Measurements from ENCODE around the gene ZCWPW1.
"Not testable (repeated sequence)": the region's sequence is repeated elsewhere in the genome, so short reads cannot be mapped to it uniquely, and the experiment has no call there.

Gene ZCWPW1

DNA sequence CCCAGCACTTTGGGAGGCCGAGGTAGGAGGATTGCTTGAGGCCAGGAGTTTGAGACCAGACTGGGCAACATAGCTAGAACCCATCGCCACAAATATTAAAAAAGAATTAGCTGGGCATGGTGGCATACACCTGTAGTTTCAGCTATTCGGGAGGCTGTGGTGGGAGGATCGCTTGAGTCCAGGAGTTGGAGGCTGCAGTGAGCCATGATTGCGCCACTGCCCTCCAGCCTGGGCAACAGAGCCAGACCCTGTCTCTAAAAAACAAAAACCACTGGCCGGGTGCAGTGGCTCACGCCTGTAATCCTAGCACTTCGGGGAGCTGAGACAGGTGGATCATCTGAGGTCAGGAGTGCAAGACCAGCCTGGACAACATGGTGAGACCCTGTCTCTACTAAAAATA is 25.4 kb upstream of the ZCWPW1 start:
- DNase-seq: not testable (repeated sequence)

- no peak for DNase-seq
Observed at GRCh38 chr7:100452513-100452912, 24.0 kb upstream of the ZCWPW1 start.

DNA sequence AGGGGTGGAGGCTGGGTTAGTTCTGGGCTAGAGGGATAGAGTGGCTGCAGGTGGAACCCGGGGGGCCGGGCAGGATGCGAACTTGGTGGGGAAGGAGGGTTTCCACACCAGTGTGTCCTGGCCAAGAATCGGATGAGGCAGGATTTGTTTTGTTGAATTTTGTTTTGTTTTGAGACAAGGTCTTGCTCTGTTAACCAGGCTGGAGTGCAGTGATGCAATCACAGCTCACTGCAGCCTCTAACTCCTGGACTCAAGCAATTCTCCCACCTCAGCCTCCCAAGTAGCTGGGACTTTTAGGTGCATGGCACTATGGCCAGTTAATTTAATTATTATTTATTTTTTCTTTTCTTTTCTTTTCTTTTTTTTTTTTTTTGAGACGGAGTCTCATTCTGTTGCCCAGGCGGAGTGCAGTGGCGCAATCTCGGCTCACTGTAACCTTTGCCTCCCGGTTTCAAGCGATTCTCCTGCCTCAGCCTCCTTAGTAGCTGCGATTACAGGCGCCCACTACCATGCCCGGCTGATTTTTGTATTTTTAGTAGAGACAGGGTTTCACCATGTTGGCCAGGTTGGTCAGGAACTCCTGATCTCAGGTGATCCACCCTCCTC is 20.8 kb upstream of the ZCWPW1 start:
- DNase-seq: no peak

DNA sequence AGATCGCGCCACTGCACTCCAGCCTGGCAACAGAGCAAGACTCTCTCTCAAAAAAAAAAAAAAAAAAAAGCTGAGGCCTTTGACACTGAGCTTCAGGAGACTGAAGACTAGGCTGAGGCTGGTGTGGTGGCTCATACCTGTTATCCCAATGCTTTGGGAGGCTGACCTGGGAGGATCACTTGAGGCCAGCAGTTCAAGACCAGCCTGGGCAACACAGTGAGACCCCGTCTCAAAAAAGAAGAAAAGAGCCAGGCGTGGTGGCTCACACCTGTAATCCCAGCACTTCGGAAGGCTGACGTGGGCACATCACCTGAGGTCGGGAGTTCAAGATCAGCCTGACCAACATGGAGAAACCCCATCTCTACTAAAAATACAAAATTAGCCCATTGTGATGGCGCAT is 18.9 kb upstream of the ZCWPW1 start:
- not testable (repeated sequence) for DNase-seq

DNA sequence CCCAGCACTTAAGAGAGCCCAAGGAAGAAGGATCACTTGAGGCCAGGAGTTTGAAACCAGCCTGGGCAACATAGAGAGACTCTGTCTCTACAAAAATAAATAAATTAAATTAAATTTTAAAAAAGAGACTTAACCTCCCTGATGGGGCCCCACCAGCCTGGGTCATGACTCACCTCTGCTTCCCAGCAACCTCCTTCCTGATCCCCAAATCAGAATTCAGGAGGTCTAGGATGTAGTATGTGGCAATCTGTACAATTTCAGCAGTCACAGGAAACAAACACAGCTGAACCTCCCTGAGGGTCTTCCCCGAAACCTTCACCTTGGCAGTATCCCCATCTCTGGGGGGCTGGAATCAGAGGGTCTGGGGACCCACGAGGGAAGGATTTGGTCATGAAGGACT is 17.5 kb upstream of the ZCWPW1 start:
- DNase-seq: no peak

- DNase-seq: no peak
Observed at GRCh38 chr7:100444311-100445278, 16.1 kb upstream of the ZCWPW1 start.

- DNase-seq: no peak
Observed at GRCh38 chr7:100443096-100443840, 14.8 kb upstream of the ZCWPW1 start.

GRCh38 chr7:100441641-100442535 is 13.4 kb upstream of the ZCWPW1 start:
- no peak for DNase-seq

DNA sequence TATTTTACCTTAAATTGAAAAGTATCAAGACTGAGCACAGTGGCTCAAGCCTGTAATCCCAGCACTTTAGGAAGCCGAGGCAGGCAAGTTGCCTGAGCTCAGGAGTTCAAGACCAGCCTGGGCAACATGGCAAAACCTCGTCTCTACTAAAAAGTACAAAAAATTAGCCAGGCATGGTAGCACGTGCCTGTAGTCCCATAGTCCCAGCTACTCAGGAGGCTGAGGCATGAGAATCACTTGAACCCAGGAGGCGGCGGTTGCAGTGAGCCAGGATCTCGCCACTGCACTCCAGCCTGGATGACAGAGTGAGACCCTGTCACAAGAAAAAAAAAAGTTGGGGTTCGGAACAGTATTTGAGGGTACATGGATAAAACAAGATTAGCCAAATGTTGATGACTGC is 10.7 kb upstream of the ZCWPW1 start:
- DNase-seq: not testable (repeated sequence)

- DNase-seq: not testable (repeated sequence)
Observed at GRCh38 chr7:100438731-100439130, 10.2 kb upstream of the ZCWPW1 start.

DNA sequence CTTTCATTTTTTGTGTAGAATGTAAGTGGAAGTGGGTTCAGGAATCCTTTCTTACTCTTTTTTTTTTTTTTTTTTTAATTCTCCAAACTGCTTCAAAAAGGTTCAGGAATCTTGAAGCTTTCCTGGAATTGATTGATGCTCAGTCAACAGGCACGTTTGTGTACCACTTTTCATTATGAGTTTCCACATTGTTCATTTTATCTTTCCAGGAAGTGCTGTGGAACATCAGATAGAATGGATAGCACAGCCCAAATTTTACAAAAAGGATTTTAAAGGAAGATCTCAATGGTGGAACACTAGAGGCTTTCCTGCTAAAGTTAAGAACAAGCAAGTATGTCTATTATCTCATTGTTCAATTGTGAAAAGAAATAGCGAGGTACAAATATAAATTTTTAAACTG is 9.7 kb upstream of the ZCWPW1 start:
- no peak for DNase-seq

GRCh38 chr7:100437150-100438100 is 8.9 kb upstream of the ZCWPW1 start:
- no peak for DNase-seq

DNA sequence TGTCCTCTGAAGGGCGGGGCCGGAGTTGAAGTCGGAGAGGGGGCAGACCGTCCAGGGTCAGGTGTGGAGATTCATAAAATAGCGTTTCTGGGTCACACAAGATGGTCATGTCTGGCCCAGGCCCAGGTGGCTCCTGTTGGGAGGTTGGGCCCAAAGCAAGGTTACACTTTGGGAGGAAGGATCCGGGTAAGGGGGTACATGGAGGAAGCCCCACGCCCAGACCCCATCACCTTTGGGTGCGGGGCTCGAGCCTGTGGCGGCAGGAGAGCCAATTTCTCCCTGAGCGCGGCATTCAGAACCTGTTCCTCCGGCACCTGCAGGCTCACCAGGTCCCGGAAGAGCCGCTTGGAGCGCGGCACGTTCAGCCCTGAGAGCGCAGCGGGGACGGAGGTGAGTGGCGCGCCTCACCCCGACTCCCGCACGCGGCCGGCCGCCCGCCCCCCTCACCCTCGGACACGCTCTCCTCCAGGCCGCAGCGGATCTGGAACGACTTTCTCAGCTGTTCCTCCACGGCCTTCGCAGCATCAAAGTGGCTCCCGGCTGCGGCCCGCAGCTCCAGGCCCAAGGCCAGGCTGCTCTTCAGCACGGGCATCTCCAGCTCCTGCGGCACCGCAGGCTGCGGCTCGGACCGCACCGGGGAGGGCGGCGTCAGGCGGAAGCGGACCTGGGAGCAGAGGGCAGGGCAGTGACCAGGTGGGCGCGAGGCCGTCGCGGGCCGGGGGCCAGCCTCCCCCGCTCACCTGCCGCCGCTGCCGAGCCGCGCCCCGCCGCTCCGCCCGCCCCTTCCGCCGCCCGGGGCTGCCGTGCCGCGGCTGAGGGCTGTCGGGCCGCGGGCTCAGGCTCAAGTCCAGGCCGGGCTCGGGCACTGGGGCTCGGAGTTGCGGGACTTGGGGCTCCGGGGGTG is 7.2 kb upstream of the ZCWPW1 start:
- peak; percentile 24 for DNase-seq

DNA sequence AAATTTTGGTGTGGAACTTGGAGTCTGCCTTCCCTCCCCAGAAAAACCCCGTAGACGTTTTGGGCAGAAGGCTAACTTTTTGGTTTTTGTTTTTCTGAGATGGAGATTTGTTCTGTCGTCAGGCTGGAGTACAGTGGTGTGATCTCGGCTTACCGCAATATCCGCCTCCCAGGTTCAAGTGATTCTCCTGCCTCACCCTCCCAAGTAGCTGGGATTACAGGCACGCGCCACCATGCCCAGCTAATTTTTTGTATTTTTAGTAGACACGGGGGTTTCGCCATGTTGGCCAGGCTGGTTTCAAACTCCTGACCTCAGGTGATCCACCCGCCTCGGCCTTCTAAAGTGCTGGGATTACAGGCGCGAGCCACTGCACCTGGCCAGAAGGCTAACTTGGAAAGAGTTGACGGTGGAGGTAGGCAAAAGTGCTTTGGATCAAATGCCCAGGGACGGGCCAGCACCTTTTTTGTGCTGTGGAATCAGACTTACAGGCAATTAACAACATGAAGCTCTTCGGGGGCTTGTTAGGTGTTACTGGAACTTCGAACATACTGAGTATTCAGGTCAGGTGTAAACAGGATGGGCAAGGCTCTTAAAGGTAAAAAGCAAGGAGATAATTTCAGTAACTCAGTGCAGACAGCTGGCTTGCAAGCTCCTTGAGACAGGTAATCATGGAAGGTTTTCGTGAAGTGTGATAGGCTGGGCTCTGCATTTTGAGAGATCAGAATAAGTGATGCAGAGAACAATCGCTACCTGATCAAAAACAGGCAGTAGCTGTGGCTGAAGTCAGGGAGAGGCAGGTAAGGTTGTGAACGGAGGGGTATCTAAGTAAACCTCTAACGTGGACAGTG is 6.0 kb upstream of the ZCWPW1 start:
- no peak for DNase-seq

- DNase-seq: no peak
Observed at GRCh38 chr7:100433592-100434296, 5.2 kb upstream of the ZCWPW1 start.

DNA sequence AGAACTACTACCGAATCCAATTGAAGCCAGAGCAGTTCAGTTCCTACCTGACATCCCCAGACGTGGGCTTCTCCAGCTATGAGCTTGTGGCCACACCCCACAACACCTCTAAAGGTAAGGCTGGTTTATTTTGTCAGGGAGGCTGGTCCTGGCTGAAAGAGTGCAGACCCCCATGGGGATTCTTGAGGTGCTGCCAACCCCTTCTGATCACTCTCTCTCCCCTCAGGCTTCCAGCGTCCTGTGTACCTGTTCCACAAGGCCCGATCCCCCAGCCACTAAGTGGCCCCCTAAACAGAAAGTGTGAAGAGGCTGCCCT is 4.7 kb upstream of the ZCWPW1 start:
- no peak for DNase-seq

GRCh38 chr7:100432621-100433275 is 4.2 kb upstream of the ZCWPW1 start:
- no peak for DNase-seq

GRCh38 chr7:100432053-100432452 is 3.5 kb upstream of the ZCWPW1 start:
- no peak for DNase-seq

Measured in NCI-H2107 (cell line).